HepG2 (cell line): ENCODE data around the gene RPF1. TPM values are rescaled to one million over a fixed set of nuclear protein-coding genes. Genes with fewer than 3 reads are reported as not detected.

ENCODE experiments used
- ATAC-seq: fragments of 200-7000 bp; cut with Tn5 transposase; 3 replicates; pipeline ENCODE4 v1.9.1; 2020; ENCODE audit warnings: mild to moderate bottlenecking, moderate library complexity
- BruUV-seq: library from RNA; stranded (reverse); fragments of 400-500 nt; replicated peaks from 2 replicates; lab custom pipeline; 2021; lab: Mats Ljungman, UMichigan
- CTCF ChIA-PET: fragments of 300-600 bp; formaldehyde crosslinking; extraction: SDS; loops from one replicate; lab custom pipeline; 2021; ENCODE audit warnings: low total read pairs, inconsistent platforms, low intra/inter-chr PET ratio; lab: Yijun Ruan, JAX
- POLR2A ChIA-PET: fragments of 350-600 bp; sonication (Branson Sonifier 250); formaldehyde crosslinking; loops from one replicate; lab custom pipeline; 2020; ENCODE audit warnings: antibody characterized with exemption, inconsistent platforms; lab: Yijun Ruan, JAX
- DNase-seq: peaks from one replicate; pipeline ENCODE4 v3.0.0-alpha.2; 2015; ENCODE audit warnings: low spot score
- FAIRE-seq: peaks from 3 replicates; lab custom pipeline; 2011; peaks lifted over from hg19 to GRCh38; lab: Jason Lieb, UNC
- H2AFZ ChIP-seq: one replicate; pipeline ENCODE4 v1.6.1; 2011; ENCODE audit warnings: low read length, inconsistent platforms
- H3K27ac ChIP-seq: fragments of 300-600 bp; 3 replicates; pipeline ENCODE4 v1.8.0; 2011; ENCODE audit warnings: mixed run types, mild to moderate bottlenecking, mixed read lengths, low read length, inconsistent platforms; ENCODE audit not compliant: insufficient read depth; ENCODE audit errors: extremely low read length
- H3K27me3 ChIP-seq, 2 experiments: fragments of 200-600 bp in 1 of 2; 2 replicates in 1 of 2; 3 replicates in 1 of 2; pipeline versions ENCODE4 v1.6.0 to v1.8.0; 2011; ENCODE audit warnings: low read length in 2 of 2, mild to moderate bottlenecking in 2 of 2, moderate library complexity in 2 of 2, inconsistent platforms in 1 of 2; ENCODE audit not compliant: insufficient read depth in 2 of 2, control insufficient read depth in 1 of 2
- H3K36me3 ChIP-seq, 2 experiments: fragments of 200-600 bp in 1 of 2; replicated peaks in 1 of 2; 2 replicates in 1 of 2; 3 replicates in 1 of 2; pipeline versions ENCODE4 v1.5.1 to v1.8.0; 2011; ENCODE audit warnings: low read length in 2 of 2, inconsistent platforms in 1 of 2; ENCODE audit not compliant: insufficient read depth in 2 of 2, control insufficient read depth in 1 of 2
- H3K4me1 ChIP-seq: 2 replicates; pipeline ENCODE4 v1.5.1; 2012; ENCODE audit warnings: low read length, inconsistent platforms; ENCODE audit not compliant: insufficient read depth
- H3K4me2 ChIP-seq: 2 replicates; pipeline ENCODE4 v1.6.0; 2011; ENCODE audit warnings: low read depth, low read length, inconsistent platforms
- H3K4me3 ChIP-seq, 3 experiments: fragments of 200-600 bp in 1 of 3; sonication (generic), shearing (Covaris generic) in 1 of 3; replicated peaks in 1 of 3; 2 replicates each; pipeline ENCODE4 v1.5.1; 2011 to 2016; ENCODE audit warnings: low read length in 3 of 3, inconsistent platforms in 2 of 3, low read depth in 2 of 3, mild to moderate bottlenecking in 2 of 3, control low read depth in 1 of 3, mixed read lengths in 1 of 3; ENCODE audit not compliant: insufficient read depth in 1 of 3
- H3K79me2 ChIP-seq: one replicate; pipeline ENCODE4 v1.6.1; 2011; ENCODE audit warnings: low read length, inconsistent platforms; ENCODE audit not compliant: insufficient read depth
- H3K9ac ChIP-seq: 2 replicates; pipeline ENCODE4 v1.6.0; 2011; ENCODE audit warnings: mild to moderate bottlenecking, low read depth, low read length, inconsistent platforms; ENCODE audit not compliant: insufficient read depth
- H3K9me3 ChIP-seq: 2 replicates; pipeline ENCODE4 v1.5.1; 2012; ENCODE audit warnings: mild to moderate bottlenecking, low read length
- H4K20me1 ChIP-seq: 2 replicates; pipeline ENCODE4 v1.6.0; 2011; ENCODE audit warnings: inconsistent platforms, mild to moderate bottlenecking, low read length, moderate library complexity; ENCODE audit not compliant: insufficient read depth
- ARNT ChIP-seq: fragments of 450-650 bp; IDR thresholded peaks from 2 replicates; pipeline ENCODE4 v1.6.1; 2017
- CREM ChIP-seq, 2 experiments: sonication (generic) in 1 of 2; formaldehyde crosslinking in 1 of 2; IDR thresholded peaks; 2 replicates each; pipeline versions ENCODE4 v1.4.0 to v1.6.1; 2016 to 2020; ENCODE audit warnings: antibody characterized with exemption in 1 of 2, mild to moderate bottlenecking in 1 of 2, missing genetic modification reagents in 1 of 2
- MAFG ChIP-seq: sonication (generic); formaldehyde crosslinking; IDR thresholded peaks from 2 replicates; pipeline ENCODE4 v1.5.1; 2020; ENCODE audit warnings: mild to moderate bottlenecking, missing genetic modification reagents
- MAZ ChIP-seq, 2 experiments: sonication (generic) in 1 of 2; formaldehyde crosslinking in 1 of 2; IDR thresholded peaks; 2 replicates each; pipeline versions ENCODE4 v1.5.0 to v1.6.1; 2012 to 2020; ENCODE audit warnings: low read depth in 2 of 2, mild to moderate bottlenecking in 2 of 2, borderline replicate concordance in 1 of 2, improper control_type of control experiment in 1 of 2, low read length in 1 of 2, missing genetic modification reagents in 1 of 2, moderate library complexity in 1 of 2
- NFIB ChIP-seq: sonication (generic); formaldehyde crosslinking; IDR thresholded peaks from 2 replicates; pipeline ENCODE4 v1.9.0; 2021; ENCODE audit warnings: missing genetic modification reagents, mild to moderate bottlenecking, borderline replicate concordance
- RCOR2 ChIP-seq: IDR thresholded peaks from 2 replicates; pipeline ENCODE4 v1.6.1; 2016; ENCODE audit warnings: missing biosample characterization, missing genetic modification reagents
- RNF219 ChIP-seq: sonication (generic); formaldehyde crosslinking; IDR thresholded peaks from 2 replicates; pipeline ENCODE4 v1.5.0; 2020; ENCODE audit warnings: mild to moderate bottlenecking, missing genetic modification reagents
- ZNF317 ChIP-seq: sonication (generic); formaldehyde crosslinking; IDR thresholded peaks from 2 replicates; pipeline ENCODE4 v1.5.0; 2020; ENCODE audit warnings: mild to moderate bottlenecking, missing genetic modification reagents
- ZNF704 ChIP-seq: sonication (generic); formaldehyde crosslinking; IDR thresholded peaks from 2 replicates; pipeline ENCODE4 v1.8.1; 2023; ENCODE audit warnings: mild to moderate bottlenecking, inconsistent platforms, moderate library complexity, missing genetic modification reagents, borderline replicate concordance
- ZZZ3 ChIP-seq: sonication (generic); formaldehyde crosslinking; IDR thresholded peaks from 2 replicates; pipeline ENCODE4 v1.4.0; 2020; ENCODE audit warnings: missing genetic modification reagents, mild to moderate bottlenecking, borderline replicate concordance
- WGBS: methylation state at CpG from one replicate; pipeline ENCODE4 v1.1.6; 2017; ENCODE audit warnings: low lambda C conversion rate; 5-methylcytosine and 5-hydroxymethylcytosine counted together
- in situ Hi-C: cut with HindIII; loops from 2 replicates; pipeline ENCODE4 v1.10.0; 2017; ENCODE audit warnings: low pct_unique_long_range_greater_than_20kb; ENCODE audit not compliant: extremely low pct_ligation_motif_present
- intact Hi-C: fragments of 100-400 bp; cut with micrococcal nuclease; formaldehyde crosslinking; loops from one replicate; pipeline ENCODE4 v1.10.0; 2022; ENCODE audit not compliant: unreplicated experiment
- polyA plus RNA-seq, 8 experiments: library from polyadenylated mRNA; depleted of rRNA in 3 of 8; stranded (reverse) in 7 of 8; unstranded in 1 of 8; fragments of >200 nt; fragmentation: Illumina TruSeq in 4 of 8; extraction: Trizol in 4 of 8; gene quantifications; 2 replicates each; pipeline versions ENCODE4 v1.2.1 to v1.2.3, GENCODE V29; 2011 to 2016; ENCODE audit warnings: low read depth in 4 of 8, missing spikeins in 1 of 8, mixed read lengths in 1 of 8; ENCODE audit not compliant: insufficient read depth in 1 of 8
- total RNA-seq, 5 experiments: library from RNA; depleted of rRNA; stranded (reverse); fragments of >200 nt; fragmentation: Illumina TruSeq; extraction: Trizol; gene quantifications; 2 replicates each; pipeline ENCODE4 v1.2.3, GENCODE V29; 2016; ENCODE audit warnings: low read depth in 1 of 5
- TF ChIP-seq, protein P1 (sequence below): sonication (generic); formaldehyde crosslinking; IDR thresholded peaks from 2 replicates; pipeline ENCODE4 v1.8.1; 2023; ENCODE audit warnings: missing genetic modification reagents, inconsistent platforms, borderline replicate concordance

RPF1 gene
- total and polyA plus RNA-seq, 2 of the 13 experiments (the other 11 are each of a cell fraction or from before 2014, with no cell fraction given): 23.0 to 39.0 TPM

DNA sequence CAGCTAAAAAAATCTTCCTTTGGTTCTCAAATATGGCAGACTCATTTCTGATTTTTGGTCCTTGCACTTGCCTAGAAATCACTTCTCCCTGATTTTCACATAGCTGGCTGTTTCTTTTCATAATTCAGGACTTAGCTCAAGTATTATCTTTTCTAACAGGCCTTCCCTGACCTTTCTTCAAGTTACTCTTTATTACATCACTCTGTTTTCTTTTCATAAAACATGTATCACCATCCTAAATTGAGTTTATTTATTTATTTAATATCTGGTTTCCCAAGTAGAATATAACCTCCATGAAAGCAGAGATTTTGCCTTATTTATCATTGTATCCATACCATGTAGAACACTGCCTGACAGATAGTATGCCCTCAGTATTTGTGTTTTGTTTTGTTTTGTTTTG, 45.5 kb downstream of the RPF1 start (continued):
- TF ChIP-seq, protein P1, sequence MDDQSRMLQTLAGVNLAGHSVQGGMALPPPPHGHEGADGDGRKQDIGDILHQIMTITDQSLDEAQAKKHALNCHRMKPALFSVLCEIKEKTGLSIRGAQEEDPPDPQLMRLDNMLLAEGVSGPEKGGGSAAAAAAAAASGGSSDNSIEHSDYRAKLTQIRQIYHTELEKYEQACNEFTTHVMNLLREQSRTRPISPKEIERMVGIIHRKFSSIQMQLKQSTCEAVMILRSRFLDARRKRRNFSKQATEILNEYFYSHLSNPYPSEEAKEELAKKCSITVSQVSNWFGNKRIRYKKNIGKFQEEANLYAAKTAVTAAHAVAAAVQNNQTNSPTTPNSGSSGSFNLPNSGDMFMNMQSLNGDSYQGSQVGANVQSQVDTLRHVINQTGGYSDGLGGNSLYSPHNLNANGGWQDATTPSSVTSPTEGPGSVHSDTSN (CRISPR knock-in tag): no peak
- TF ChIP-seq RNF219 (no peak), ZNF704 (CRISPR knock-in tag) (no peak)

- in situ Hi-C loops: no loop called here
- ChIA-PET CTCF (no interaction called here), POLR2A (interaction anchor here (0.6 kb wide), 1 partner anchor 14 kb away, joined by 3 read pairs; no protein-coding TSS in a partner anchor)
- no peak for ATAC-seq
- no peak overlapping the region for H3K27ac ChIP-seq
- DNase-seq: no peak
- no peak overlapping the region for H3K9ac ChIP-seq
- no peaks in the 10 kb centered on the region for H4K20me1 ChIP-seq
- no TSS peak for BruUV-seq
- no peaks in the 10 kb centered on the region for H3K4me1 ChIP-seq
- no peak for FAIRE-seq
- no peak overlapping the region for H3K4me2 ChIP-seq
- no peaks in the 10 kb centered on the region for H3K79me2 ChIP-seq
- intact Hi-C loops: no loop called here
- no peaks in the 10 kb centered on the region for H3K36me3 ChIP-seq
- H2AFZ ChIP-seq: no peak overlapping the region
- no peaks in the 10 kb centered on the region for H3K27me3 ChIP-seq
- no peaks in the 10 kb centered on the region for H3K9me3 ChIP-seq
- no peak overlapping the region for H3K4me3 ChIP-seq
- TF ChIP-seq ZZZ3 (CRISPR knock-in tag): no peak
- TF ChIP-seq MAFG (CRISPR knock-in tag): no peak
- TF ChIP-seq RCOR2 (CRISPR knock-in tag): no peak
- TF ChIP-seq CREM (IDR thresholded peaks at IDR 0.05): no peak
- no peak for TF ChIP-seq CREM (CRISPR knock-in tag; IDR thresholded peaks at IDR 0.05)
- TF ChIP-seq NFIB (CRISPR knock-in tag): no peak
- peak; percentile 94 for TF ChIP-seq ZNF317
- no peak for TF ChIP-seq MAZ (IDR thresholded peaks at IDR 0.05; ENCODE audit: borderline replicate concordance, low read depth, low read length)
- TF ChIP-seq MAZ (CRISPR knock-in tag; IDR thresholded peaks at IDR 0.05; ENCODE audit: low read depth): no peak
- no peak for TF ChIP-seq ARNT
- 100% methylated on average over 1 of the region's 1 CpG for WGBS
Observed at GRCh38 chr1:84525779-84526178, 46.7 kb downstream of the RPF1 start.
